ENCODE data around the gene PPWD1.
A peak's percentile ranks its signal among the peaks of the same experiment; 100 is the strongest.
"Not testable (repeated sequence)": the region's sequence is repeated elsewhere in the genome, so short reads cannot be mapped to it uniquely, and the experiment has no call there.

The PPWD1 gene

DNA sequence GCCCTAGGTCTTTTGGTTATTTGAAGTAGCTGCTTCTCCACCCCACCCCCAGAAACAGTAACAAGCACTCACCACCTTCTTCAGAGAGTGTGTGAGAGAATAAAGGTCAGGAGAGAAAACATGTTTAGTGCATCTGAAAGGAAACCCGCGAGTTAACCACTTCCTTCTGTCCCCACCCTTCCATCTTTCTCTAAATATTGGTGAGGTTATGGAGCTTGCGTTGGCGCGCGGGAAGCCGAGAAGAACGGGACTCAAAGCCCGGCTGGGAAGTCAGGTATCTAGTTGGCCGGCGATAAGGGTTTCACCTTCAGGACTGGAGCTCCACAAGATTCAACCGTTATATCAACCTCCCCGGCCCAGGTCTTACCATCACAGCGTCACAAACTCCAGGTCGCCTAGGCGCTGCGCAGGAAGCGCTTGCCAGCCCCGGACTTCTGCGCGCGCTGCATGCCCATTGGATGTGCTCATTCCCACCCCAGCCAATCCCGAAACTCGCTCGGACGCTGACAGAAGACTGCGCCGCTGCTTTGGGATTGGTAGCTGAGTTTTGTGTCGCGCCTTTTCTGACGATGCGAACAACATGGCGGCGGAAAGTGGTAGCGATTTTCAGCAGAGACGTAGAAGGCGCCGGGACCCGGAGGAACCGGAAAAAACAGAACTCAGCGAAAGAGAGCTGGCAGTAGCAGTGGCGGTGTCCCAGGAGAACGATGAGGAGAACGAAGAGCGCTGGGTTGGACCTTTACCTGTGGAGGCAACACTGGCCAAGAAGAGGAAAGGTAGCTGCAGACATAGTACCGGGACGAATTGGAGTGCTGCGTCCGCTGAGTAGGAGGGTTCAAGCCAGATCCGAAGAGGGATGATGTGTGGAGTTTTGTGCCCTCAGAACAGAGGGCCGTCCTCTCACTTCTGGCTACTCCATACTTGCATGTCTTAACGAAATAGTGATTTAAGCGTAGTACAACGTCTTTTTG is at the start of gene PPWD1, which contains the start of gene CENPK:
TSS of gene PPWD1 (plus strand) at position 566 of the 971 bp plus-strand sequence. CDS start at position 581, 15 bp downstream.
TSS of gene CENPK (minus strand) at position 438 of the 971 bp plus-strand sequence. CDS start 8,261 bp downstream, outside the sequence.
- peak; percentile 86 for DNase-seq

DNA sequence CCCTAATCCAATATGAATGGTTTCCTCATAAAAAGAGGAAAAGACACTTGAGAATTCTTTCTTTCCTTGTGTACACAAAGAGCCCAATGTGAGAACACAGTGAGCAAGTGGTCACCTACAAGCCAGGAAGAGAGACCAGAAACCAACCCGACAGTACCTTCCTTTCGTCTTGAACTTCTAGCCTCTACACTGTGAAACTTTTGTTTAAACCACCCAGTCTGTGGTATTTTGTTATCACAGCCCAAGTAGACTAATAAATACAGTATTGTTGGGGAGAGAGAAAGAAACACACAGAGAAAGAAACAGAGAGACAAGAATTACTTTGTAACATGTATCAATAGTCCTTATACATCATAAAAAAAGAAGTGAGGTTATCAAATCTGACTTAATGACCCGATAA is 37.4 kb upstream of the PPWD1 start:
- no peak for DNase-seq

DNA sequence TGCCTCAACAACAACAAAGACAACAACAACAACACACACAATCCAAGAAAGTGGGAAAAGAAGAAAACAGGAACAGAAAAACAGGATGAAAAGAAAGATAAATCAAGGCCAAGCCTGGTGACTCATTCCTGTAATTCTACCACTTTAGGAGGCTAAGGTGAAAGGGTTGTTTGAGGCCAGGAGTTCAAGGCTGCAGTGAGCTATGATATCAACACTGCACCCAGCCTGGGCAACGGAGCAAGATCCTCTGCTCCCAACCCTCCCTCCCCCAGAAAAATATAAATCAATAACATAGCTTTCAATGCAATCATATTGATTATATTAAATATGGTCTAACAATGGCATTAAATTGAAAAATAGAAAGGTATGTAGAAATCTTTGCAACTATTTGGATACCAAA is 32.2 kb upstream of the PPWD1 start:
- no peak for DNase-seq

DNA sequence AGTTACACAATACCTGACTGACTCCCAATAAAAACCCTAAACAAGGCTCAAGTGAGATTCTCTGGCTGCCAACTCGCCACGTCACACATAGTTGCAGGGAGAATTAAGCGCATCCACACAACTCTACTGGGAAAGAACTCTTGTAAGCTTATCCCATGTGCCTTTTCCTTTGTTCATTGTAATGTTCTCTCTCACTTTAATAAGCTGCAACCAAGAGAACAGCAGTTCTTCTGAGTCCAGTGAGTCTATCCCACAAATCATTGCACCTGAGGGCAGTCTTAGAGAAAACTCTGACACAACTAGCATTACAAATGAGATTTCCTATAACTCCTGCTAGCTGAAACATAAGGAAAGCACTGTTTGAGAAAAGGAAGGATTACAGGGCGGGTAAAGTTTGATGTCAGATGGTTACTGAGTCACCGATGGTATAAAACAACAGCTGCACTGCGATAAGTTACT is 27.5 kb upstream of the PPWD1 start:
- DNase-seq: no peak

DNA sequence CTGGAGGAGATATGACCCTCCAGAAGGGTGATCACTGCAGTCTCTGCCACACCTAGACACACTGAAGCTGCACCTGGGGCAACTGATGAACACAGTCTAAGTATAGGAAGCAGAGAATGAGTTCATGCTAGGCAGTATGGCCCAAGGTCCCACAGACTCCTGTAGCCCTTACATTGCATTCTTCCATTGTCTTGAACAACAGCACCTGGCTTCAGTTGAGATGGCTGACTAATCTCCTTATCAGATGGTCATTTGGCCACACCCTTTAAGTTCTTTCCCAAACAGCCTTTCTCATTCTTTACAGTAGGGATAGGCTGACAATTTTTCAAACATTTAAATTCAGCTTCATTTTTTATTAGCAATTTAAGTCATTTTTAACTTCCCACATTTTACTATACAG is 23.3 kb upstream of the PPWD1 start:
- no peak for DNase-seq

DNA sequence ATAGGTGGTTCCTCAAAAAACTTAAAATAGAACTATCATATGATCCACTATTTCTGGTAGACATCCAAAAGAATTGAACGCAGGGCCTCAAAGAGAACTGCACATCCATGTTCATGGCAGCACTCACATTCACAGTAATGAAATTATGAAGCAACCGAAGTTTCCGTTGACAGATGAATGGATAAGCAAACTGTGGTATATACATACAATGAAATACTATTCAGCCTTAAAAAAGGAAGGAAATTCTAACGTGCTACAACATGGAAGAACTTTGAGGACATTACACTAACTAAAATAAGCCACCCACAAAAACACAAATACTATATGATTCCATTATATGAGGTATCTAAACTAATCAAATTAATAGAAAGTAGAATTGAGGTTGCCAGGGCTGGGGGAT is 18.6 kb upstream of the PPWD1 start:
- DNase-seq: no peak

DNA sequence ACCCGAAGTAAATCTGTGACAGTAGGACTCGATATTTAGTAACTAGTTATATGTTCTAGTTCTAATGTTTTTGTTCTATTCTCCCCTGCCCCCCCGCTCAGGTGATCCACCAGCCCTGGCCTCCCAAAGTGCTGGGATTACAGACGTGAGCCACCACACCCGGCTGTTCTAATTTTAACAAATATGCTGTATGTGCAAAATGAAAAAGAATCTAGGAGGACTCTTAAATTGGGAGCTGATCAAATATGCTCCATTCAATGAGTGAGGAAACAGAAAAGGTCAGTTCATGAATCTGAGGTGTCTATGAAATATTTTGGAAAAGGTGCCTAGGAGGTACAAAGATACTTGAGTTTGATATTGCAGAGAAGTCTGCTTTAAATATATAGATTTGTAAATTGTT is 17.0 kb upstream of the PPWD1 start:
- DNase-seq: no peak

DNA sequence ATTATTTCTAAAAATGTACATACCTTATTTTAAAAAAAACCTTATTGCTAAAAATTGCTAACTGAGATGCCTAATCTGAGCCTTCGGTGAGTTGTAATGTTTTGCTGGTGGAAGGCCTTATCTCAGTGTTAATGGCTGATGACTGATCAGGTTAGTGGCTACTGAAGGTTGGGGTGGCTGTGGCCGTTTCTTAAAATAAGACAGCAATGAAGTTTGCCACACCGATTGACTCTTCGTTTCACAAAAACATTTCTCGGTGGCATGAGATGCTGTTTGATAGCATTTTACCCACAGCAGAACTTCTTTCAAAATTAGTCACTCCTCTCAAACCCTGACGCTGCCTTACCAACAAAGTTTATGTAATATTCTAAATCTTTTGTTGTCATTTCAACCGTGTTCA is 14.8 kb upstream of the PPWD1 start:
- no peak for DNase-seq

DNA sequence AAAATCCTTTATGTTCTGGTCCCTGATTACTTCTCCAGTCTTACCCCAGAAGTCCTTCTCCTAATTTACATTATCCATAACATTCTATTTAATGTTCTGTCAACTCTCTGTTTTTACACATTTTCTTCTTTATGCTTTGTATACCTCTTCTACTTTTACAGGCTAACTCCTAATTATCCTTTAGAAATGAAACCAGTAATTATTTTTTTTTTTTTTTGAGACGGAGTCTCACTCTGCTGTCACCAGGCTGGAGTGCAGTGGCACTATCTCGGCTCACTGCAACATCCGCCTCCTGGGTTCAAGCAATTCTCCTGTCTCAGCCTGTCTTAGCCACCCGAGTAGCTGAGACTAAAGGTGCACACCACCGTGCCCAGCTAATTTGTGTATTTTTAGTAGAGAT is 9.2 kb upstream of the PPWD1 start:
- DNase-seq: no peak

DNA sequence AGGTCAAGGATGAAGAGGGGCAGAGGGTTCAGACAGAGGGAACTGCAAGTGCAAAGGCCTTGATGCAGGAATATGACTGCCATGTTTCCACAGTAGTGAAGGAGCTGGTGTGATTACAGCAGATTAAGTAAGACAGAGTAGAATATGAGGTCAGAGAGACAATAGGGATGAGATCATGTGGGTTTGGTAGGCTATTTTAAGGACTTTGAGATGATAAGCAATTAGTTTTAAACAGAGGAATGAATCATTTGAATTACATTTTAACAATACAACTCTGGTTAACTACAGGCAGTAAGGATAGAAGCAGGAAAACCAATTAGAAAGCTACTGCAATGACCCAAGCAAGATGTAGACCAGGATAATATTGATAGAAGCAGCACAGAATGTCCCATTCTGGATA is 7.8 kb upstream of the PPWD1 start:
- no peak for DNase-seq

DNA sequence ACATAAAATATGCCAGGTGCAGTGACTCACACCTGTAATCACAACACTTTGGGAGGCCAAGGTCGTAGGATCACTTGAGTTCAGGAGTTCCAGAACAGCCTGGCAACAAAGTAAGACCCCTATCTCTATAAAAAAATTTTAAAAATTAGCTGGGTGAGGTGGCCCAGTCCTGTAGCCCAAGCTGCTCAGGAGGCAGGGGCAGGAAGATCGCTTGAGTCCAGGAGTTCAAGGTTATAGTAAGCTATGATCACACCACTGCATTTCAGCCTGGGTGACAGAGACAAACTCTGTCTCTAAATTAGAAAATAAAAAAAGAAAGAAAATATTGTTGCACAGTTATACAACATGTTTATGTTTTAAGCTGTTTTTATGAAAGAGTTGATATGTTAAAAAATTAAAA is 6.9 kb upstream of the PPWD1 start:
- no peak for DNase-seq

DNA sequence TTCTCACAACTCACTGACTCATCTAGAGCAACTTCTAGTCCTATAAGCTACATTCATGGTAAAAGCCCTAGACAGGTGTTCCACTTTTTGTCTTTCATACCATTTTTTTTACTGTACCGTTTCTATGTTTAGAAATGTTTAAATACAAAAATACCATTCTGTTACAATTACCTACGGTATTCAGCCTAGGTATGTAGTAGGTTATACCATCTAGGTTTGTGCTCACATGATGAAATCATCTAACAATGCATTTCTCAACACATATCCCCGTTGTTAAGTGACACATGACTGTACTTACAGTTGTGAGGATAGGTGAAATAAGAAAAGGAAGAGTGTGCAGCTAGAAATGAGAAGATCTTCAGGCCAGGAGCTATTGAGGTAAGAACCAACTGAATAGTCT is 6.4 kb upstream of the PPWD1 start:
- no peak for DNase-seq

DNA sequence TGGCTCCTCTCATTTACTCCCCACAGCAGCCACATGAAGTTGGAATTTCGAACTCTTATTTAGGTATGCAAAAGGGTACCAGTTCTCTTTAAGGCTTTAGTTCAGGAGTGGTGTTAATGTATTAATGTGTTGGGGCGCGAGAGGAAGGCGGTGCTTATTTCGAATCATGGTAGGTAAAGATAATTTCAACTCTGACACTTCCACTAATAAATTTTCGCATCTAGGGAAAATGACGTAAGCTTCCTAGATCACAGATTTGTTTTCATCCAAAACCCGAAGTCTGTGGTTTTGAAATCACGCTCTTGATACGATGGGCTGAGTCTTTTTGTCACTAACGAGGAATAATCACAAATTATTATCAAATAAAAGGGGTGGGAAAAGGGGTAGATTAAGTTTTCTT is 681 bp downstream of the PPWD1 start:
- no peak for DNase-seq

DNA sequence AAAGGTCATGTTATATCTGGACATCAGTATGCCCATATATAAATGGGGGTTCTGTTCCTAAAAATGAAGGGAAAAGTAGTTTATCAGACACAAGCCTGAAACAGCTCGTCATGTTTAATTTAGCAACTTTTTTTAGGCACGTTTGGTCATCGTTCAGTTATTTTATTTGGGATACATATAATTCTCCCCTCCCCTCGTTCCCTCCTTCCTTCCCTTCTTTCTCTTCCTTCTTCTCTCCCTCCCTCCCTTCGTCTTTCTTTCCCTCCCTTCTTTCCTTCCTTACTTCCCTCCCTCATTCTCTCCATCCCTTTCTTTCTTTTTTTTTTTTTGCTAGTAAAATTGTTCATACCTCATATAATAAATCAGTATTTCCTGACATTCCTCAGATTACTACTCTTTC is 3.4 kb downstream of the PPWD1 start:
- DNase-seq: no peak

DNA sequence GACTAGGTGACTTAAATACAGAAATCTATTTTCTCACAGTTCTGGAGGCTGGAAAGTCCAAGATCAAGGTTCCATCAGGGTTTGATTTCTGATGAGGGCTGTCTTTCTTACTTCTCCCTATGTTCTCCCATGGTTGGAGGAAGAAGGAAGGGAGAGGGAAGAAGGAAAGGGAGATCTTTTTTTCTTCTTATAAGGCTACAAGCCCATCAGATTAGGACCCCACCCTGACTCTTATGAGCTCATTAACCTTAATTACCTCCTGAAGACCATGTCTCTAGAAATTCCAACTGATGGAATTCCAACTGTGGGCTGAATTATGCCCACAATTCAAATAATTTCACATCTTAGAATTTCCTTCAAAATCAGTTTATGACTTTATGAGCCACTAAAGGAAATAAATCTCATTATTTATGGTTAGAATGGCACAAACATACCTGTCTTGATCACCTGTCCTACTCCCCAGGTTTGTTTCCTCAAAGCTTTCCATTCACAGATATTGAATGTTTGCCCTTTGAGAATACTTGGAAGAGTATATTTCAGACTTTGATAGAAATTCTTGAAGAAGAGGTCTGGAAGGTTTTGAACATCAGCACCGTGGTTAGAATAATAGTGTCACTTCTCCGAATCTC is 7.6 kb downstream of the PPWD1 start:
- DNase-seq: no peak

DNA sequence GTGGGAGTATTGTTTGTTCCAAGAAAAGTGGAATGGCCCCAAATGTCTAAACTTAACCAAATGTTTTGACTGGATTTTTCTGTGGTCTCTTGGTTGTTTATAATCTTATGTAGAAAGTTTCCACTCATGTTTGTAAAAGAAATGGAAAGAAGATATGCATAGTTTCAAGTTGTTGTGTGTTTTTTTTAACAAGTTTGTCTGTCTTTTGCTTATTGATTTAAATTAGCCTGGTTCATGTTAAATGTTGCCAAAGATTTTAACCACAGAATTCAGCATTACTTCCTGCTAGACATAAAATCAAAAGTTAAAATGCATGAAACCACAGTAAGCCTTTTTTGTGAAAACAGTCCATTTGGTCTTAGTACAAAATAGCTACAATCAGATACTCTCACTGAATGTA is 14.0 kb downstream of the PPWD1 start:
- DNase-seq: no peak

DNA sequence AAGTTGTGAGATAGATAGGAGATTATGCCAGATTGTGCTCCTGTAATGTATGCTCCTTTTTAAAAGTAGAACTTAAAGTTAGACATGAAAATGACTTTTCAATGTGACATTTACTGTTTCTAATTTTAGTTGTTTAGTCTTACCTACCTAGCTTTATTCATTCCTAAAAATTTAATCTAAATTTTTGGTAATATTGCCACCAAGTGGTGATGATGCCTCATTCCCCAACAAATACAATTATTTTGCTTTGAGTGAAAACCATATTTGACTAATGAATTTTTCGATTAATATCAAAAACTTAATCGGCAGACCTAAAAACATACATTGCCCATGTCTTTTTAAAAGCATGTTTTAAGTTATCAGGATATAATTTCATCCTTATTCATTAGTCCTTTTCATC is 25.6 kb downstream of the PPWD1 start:
- no peak for DNase-seq

DNA sequence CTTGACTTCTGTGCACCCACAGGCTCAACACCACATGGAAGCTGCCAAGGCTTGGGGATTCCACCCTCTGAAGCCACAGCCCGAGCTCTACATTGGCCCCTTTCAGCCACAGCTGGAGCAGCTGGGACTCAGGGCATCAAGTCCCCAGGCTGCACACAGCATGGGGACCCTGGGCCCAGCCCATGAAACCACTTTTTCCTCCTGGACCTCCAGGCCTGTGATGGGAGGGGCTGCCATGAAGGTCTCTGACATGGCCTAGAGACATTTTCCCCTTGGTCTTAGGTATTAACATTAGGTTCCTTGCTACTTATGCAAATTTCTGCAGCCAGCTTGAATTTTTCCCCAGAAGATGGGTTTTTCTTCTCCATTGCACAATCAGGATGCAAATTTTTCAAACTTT is 38.7 kb downstream of the PPWD1 start:
- not testable (repeated sequence) for DNase-seq

DNA sequence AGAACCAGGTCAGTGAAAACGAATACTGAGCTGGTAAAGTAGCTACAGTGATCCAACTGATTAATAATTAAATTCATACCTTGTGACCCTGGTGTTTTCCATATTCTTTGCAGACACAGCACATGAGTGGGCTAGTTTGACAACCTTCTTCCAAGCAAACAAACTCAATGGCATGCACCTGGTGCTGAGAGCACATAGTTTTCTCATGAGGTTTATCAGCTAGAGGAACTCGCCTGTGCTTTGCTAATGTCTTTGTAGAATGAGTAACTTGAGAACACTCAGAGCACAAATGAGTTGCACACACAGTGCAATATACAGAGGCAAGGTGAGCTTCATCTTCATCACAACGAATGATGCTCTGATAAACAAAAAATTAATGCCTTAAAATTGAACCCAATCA is 48.4 kb downstream of the PPWD1 start:
- DNase-seq: peak; percentile 90

DNA sequence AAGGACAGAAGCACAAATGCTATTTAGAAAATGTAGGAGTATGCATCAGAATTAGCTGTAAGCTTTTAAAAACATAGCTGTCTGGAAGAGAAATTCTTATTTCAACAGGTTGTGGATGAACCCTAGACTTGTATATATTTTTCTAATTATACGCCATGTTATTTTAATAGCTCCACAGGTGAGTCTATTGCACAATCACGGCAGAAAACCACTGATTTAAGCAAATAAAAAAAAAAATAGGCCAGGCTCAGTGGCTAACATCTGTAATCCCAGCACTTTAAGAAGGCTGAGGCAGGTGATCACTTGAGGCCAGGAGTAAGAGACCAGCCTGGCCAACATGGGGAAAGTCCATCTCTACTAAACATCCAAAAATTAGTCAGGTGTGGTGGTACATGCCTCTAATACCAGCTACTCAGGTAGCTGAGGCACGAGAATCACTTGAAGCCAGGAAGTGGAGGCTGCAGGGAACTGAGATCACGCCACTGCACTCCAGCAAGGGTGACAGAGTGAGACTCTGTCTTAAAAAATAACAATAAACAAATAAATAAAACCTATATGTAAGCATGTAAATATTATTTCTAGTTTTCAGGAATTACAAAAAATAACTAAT is 49.3 kb downstream of the PPWD1 start:
- DNase-seq: no peak

DNA sequence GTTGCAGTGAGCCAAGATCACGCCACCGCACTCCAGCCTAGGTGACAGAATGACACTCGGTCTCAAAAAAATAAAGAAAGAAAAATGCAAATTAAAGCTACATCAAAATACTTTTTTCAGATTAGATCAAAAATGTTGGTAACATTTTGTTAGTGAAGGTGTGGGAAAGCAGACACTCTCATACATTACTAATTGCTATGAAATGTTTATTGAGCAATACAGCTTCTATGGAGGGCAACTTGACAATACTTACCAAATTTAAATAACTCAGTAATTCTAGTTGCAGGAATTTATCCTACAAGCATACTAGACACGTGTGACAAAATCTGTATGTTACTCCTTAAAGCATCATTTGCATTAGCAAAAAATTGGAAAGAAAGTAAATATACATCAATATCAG is 56.9 kb downstream of the PPWD1 start:
- no peak for DNase-seq

DNA sequence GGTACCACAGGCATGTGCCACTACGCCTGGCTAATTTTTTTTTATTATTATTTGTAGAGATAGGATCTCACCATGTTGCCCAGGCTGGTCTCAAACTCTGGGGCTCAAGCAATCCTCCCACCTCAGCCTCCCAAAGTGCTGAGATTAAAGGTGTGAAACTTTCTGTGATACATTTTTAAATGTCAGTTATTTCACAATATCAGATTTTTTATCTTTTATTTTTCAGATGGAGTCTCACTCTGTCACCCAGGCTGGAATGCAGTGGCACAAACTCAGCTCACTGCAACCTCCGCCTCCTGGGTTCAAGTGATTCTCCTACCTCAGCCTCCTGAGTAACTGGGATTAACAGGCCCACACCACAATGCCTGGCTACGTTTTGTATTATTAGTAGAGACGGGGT is 58.9 kb downstream of the PPWD1 start:
- not testable (repeated sequence) for DNase-seq

DNA sequence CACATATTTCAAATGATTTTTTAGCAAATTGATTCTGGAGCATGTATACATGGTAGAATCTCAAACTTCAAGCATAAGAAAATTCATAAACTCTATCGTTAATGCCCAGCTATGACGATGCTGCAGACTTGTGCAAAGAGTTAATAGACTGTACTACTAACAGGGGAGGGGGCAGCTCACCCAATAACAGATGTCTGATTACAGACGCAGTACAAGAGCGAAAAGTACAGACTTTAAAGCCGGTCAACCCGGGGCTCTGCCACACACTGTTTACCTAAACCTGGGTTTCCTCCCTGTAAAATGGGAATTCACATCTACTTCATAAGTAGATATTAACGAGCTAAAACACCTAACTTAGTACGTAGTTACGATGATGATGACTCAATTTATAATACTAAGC is 60.4 kb downstream of the PPWD1 start:
- DNase-seq: no peak
